Islet of Langerhans (tissue), 1 donor: ENCODE data around the gene TSPAN12.
A peak's percentile ranks its signal among the peaks of the same experiment; 100 is the strongest.

Experiments used
- FAIRE-seq: peaks from one replicate; lab custom pipeline; 2011; peaks lifted over from hg19 to GRCh38; lab: Jason Lieb, UNC

The TSPAN12 gene

DNA sequence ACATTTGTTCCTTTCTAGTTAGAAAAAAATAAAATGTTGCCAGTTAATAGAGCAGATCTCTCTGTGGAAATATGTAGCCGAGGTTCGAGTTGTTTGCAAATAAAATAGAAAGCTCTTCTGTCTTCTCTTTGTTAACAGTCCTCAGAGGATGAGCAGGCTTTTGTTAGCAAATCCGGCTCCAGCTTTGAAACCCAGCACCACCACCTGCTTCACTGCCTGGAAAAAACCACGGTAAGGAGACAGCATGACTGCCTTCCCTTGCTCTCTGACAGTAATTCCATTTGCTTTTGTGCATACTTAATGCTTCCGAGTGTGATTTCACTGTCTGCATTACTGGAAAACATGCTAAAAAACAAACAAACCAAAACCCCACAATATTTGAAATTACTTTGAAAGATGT, 115.6 kb downstream of the TSPAN12 start:
- FAIRE-seq: no peak

DNA sequence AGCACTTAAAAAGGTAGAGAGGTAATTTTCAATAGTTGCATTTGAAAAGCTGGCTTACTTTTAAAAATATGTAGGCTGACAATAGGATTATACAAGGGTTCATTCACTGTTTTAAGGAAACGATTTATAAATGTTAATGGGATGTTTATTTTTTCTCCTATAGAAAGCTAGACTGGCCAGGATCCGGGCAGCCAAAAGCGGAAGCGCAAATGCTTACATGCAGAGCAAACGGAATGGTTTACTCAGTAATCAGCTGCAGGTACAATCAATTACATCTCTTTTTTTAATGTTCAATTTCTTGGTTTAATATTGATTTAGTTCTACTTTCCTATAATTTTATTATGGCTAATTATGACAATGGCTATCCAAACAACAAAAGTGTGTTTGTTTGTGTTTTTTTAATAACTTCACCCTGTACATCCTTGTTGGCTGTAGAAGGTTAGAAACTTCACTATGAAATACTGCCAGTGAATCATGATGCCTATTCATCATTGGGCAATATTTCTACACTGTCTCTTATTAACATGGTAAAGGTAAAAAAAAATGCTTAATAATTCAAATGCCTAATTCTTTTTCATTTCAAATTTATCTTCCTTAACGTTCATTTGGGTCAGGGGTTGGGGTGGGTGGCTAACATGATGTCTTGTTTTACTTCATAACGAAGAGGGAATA, 116.4 kb downstream of the TSPAN12 start:
- FAIRE-seq: peak; percentile 90

DNA sequence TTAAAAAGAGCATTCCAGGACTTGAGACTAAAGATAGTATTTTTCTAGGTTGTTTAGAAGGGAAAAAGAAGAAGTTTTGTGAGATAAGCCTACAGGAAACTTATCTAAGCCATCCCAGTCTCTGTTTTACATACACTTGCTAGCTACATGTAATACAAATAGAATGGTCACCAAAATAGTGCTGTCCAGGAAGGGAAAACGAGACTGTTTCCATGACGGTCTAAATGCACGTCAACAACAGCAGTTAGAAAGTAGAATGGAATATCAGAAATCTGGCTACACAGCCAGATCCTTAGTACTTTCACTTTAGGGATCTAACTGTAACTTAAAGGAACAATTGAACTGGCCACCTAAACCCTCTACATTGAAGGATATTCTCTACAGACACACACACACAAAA, 117.6 kb downstream of the TSPAN12 start:
- FAIRE-seq: no peak

DNA sequence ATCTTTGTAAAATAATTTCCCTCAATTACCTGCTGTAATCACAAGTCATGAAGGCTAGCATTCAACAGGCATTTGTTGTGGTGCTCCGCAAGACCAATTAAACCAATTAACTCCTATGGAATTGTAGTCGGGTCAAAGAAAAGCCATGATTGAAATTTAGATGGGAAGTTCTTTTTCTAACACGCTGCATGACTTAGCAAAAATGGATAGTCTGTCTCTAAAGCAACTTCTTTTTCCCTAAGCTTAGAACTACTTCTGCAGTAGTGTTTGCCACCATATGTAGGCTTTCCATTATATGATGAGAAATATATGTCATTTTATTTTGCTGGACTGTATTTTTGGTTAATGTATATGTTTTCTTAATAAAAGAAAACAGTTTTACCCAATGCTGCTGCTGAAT, 119.1 kb downstream of the TSPAN12 start:
- FAIRE-seq: no peak
